ENCODE data around the gene C6orf163.
"Not testable (repeated sequence)": the region's sequence is repeated elsewhere in the genome, so short reads cannot be mapped to it uniquely, and the experiment has no call there.

The C6orf163 gene

DNA sequence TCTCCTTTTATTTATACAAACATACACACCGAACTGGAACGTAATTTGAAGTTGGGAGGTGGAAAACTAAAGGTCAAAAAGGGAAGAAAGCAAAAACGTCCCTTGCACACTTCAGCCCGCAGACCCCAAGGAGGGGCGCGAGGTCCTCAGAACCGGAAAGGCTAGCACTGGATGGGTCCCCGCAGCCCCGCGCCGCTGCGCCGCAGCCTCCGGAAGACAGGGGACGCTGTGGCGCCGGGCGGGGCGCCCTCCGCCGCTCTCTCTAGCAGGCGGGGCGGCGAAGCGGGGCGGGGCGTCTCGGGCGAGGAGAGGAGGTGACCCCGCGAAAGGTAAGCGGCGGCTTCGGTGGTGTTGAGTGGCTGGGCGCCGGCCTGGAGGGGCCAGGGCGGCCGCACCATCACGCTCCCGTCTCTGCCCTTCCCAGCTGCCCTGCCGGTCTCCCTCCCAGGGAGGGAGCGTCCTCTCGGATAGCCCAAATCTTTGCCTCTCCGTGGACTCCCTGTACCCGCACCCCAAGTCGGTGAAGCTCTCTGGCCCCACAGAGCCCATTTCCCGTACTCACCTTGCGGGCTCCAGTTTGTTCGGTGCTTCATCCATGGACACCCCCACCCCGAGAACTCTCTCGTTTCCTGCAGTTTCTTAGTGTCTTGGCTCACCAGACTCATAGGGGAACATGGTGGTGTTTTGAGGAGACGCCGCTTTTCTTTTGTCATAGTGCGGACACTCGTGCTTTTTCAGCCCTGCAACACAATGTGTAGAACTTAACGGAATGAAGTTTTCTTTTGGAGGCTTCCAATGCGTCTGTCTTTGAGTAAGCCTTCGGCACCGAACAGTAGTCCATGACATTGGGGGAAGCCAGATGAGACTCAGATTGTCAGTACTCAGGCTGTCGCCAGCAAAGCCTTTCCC is 22.1 kb upstream of the C6orf163 start, which contains the start of gene SMIM8:
Gene SMIM8, plus strand, starts transcription at position 285 of the 909 bp plus-strand sequence. CDS start 14,444 bp downstream, outside the sequence.
- peak; percentile 69 for TF ChIP-seq CTCF (IDR thresholded peaks at IDR 0.05; ENCODE audit: insufficient read depth, low read depth, low read length, missing control alignments)
- DNase-seq (ENCODE audit: low read depth), result peak; percentile 85
- peak within 1 kb of the TSS; percentile 88 for H3K4me3 ChIP-seq (ENCODE audit: low read length)

GRCh38 chr6:87323880-87324279 is 20.7 kb upstream of the C6orf163 start:
- DNase-seq (ENCODE audit: low read depth); H3K4me3 ChIP-seq (ENCODE audit: low read length): not testable (repeated sequence)

GRCh38 chr6:87330961-87331360 is 13.7 kb upstream of the C6orf163 start:
- no peak for TF ChIP-seq CTCF (IDR thresholded peaks at IDR 0.05; ENCODE audit: insufficient read depth, low read depth, low read length, missing control alignments)
- DNase-seq (ENCODE audit: low read depth), result no peak
- no peak overlapping the region for H3K4me3 ChIP-seq (ENCODE audit: low read length)

- DNase-seq (ENCODE audit: low read depth), result no peak
- no peak for TF ChIP-seq CTCF (IDR thresholded peaks at IDR 0.05; ENCODE audit: insufficient read depth, low read depth, low read length, missing control alignments)
- H3K4me3 ChIP-seq (ENCODE audit: low read length), result no peak overlapping the region
Observed at GRCh38 chr6:87333033-87333432, 11.6 kb upstream of the C6orf163 start.

DNA sequence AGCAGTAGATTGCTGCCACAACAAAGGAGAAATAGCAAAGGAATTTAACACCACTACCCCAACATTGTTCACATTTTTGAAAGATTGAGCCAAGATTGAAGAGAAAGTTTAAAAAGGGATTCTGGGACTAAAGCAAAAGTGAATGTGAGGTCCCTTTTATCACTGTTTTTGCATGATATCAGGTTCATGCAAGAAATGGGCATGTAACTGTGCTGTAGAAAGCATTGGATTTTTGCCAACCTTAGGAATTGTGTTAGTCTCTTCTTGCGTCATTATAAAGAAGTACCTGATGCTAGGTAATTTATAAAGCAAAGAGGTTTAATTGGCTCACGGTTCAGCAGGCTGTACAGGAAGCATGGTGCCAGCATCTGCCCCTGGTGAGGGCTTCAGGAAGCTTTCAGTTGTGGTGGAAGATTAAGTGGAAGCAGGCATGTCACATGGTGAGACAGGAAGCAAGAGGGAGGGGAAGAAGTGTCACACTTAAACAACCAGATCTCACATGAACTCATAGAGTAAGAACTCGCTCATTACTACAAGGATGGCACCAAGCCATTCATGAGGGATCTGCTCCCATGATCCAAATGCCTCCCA is 10.9 kb upstream of the C6orf163 start:
- peak; percentile 28 for DNase-seq (ENCODE audit: low read depth)
- no peak for TF ChIP-seq CTCF (IDR thresholded peaks at IDR 0.05; ENCODE audit: insufficient read depth, low read depth, low read length, missing control alignments)
- H3K4me3 ChIP-seq (ENCODE audit: low read length), result no peak overlapping the region

- TF ChIP-seq CTCF (IDR thresholded peaks at IDR 0.05; ENCODE audit: insufficient read depth, low read depth, low read length, missing control alignments), result no peak
- H3K4me3 ChIP-seq (ENCODE audit: low read length), result no peak overlapping the region
- no peak for DNase-seq (ENCODE audit: low read depth)
Observed at GRCh38 chr6:87334683-87335082, 9.9 kb upstream of the C6orf163 start.

DNA sequence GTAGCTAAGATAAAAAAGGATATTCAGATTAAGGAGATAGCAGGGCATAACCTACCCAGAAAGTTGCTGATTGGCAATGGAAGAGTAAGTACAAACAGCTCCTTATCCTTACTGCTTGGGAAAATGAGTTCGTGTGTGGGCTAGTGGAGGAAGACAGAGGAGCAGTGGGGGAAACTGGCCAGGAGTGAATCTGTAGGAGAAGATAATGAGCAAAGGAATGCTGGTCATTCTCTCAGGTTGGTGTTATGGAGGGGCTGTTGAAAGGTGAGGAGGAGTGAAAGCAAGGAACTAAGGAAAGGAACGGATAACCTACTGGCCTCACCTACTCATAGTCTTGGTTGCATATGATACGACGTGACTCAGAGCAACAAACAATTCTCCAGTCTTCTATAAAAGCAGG is 8.2 kb upstream of the C6orf163 start:
- H3K4me3 ChIP-seq (ENCODE audit: low read length), result no peak overlapping the region
- no peak for TF ChIP-seq CTCF (IDR thresholded peaks at IDR 0.05; ENCODE audit: insufficient read depth, low read depth, low read length, missing control alignments)
- peak; percentile 18 for DNase-seq (ENCODE audit: low read depth)

Measured in epithelial cell of esophagus (primary cell).